ENCODE measurements around the gene TTC38.

DNA sequence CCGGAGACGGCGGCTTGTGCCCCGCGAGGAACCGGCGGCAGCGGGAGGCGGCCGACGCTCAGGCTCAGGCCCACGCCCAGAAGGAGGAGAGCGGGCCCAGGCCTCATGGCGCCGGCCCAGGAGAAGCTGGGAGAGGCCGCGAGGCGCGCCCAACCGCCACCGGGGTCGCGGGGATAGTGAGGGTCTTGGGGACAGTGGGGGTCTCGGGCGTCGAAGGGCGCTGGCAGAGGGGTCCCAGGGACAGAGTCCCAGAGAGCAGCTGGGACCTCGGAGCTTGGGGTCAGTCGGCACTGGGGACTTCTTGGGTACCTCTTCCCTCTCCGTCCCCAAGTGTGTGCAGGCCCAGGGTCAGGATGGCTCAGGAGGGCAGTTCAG lies 4.6 kb upstream of the TTC38 start, which contains the start of gene PKDREJ:
- TF ChIP-seq, protein P1, sequence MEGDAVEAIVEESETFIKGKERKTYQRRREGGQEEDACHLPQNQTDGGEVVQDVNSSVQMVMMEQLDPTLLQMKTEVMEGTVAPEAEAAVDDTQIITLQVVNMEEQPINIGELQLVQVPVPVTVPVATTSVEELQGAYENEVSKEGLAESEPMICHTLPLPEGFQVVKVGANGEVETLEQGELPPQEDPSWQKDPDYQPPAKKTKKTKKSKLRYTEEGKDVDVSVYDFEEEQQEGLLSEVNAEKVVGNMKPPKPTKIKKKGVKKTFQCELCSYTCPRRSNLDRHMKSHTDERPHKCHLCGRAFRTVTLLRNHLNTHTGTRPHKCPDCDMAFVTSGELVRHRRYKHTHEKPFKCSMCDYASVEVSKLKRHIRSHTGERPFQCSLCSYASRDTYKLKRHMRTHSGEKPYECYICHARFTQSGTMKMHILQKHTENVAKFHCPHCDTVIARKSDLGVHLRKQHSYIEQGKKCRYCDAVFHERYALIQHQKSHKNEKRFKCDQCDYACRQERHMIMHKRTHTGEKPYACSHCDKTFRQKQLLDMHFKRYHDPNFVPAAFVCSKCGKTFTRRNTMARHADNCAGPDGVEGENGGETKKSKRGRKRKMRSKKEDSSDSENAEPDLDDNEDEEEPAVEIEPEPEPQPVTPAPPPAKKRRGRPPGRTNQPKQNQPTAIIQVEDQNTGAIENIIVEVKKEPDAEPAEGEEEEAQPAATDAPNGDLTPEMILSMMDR (IDR thresholded peaks at IDR 0.05), result no peak
- no peak for TF ChIP-seq POLR2AphosphoS5 (IDR thresholded peaks at IDR 0.05)
- no peak for TF ChIP-seq EP300 (IDR thresholded peaks at IDR 0.05)
- TF ChIP-seq POLR2A (IDR thresholded peaks at IDR 0.05), result no peak
